Heart left ventricle (tissue), 16 donors: Measurements from ENCODE around the gene KCNMA1. TPM values are rescaled to one million over a fixed set of nuclear protein-coding genes. Genes with fewer than 3 reads are reported as not detected.

Source experiments
- ATAC-seq, 4 donors: fragments of 200-7000 bp; cut with Tn5 transposase; one replicate each; pipeline ENCODE4 v1.9.1; 2020 to 2022; ENCODE audit warnings: moderate library complexity in 4 of 4, mild to moderate bottlenecking in 3 of 4, moderate number of reproducible peaks in 1 of 4
- DNase-seq, 5 donors: peaks; one replicate each; pipeline ENCODE4 v3.0.0-alpha.2; 2020
- H3K27ac ChIP-seq, 12 donors: fragments of 200-600 bp; sonication (generic) in 4 of 12; one replicate each; pipeline versions ENCODE4 v1.5.0 to v1.8.0; 2016 to 2022; ENCODE audit warnings: mild to moderate bottlenecking in 2 of 12
- H3K27me3 ChIP-seq, 9 donors: fragments of 200-600 bp; sonication (generic) in 2 of 9; one replicate each; pipeline versions ENCODE4 v1.5.1 to v1.8.0; 2016 to 2022; ENCODE audit warnings: mild to moderate bottlenecking in 3 of 9
- H3K36me3 ChIP-seq, 9 donors: fragments of 200-600 bp; sonication (generic) in 2 of 9; one replicate each; pipeline versions ENCODE4 v1.5.0 to v1.8.0; 2018 to 2022; ENCODE audit warnings: mild to moderate bottlenecking in 2 of 9
- H3K4me1 ChIP-seq, 12 donors: fragments of 200-600 bp; sonication (generic) in 4 of 12; one replicate each; pipeline versions ENCODE4 v1.5.0 to v1.8.0; 2016 to 2022; ENCODE audit warnings: mild to moderate bottlenecking in 3 of 12
- H3K4me3 ChIP-seq, 12 donors: fragments of 200-600 bp; sonication (generic) in 4 of 12; one replicate each; pipeline versions ENCODE4 v1.5.0 to v1.8.0; 2017 to 2022; ENCODE audit warnings: mild to moderate bottlenecking in 9 of 12, moderate library complexity in 4 of 12
- H3K9me3 ChIP-seq, 12 donors: fragments of 200-600 bp; sonication (generic) in 4 of 12; one replicate each; pipeline versions ENCODE4 v1.5.0 to v1.8.0; 2016 to 2022; ENCODE audit warnings: mild to moderate bottlenecking in 1 of 12
- CTCF ChIP-seq, 12 donors: fragments of 200-600 bp; sonication (generic) in 4 of 12; IDR thresholded peaks; one replicate each; pipeline versions ENCODE4 v1.5.0 to v1.8.0; 2018 to 2022; ENCODE audit warnings: antibody characterized with exemption in 12 of 12, mild to moderate bottlenecking in 5 of 12
- POLR2A ChIP-seq, 2 donors: fragments of 450-650 bp; IDR thresholded peaks; one replicate each; pipeline ENCODE4 v1.6.1; 2017; ENCODE audit warnings: antibody characterized with exemption in 2 of 2, mild to moderate bottlenecking in 2 of 2, moderate library complexity in 2 of 2
- WGBS, 4 donors: extraction: QIAGEN DNeasy Blood & Tissue Kit in 2 of 4; methylation state at CpG; one replicate each; pipeline versions ENCODE4 v1.1.5 to v1.1.7; 2013 to 2018; 5-methylcytosine and 5-hydroxymethylcytosine counted together
- intact Hi-C, 10 donors: fragments of 100-400 bp; cut with DNase I; formaldehyde crosslinking; loops; one replicate each; pipeline versions ENCODE4 v1.11.1 to v1.14.2; 2022
- polyA plus RNA-seq, 2 donors: library from polyadenylated mRNA; stranded (reverse); fragments of 200-250 nt; gene quantifications; one replicate each; pipeline ENCODE4 v1.2.3, GENCODE V29; 2013
- total RNA-seq, 9 donors: library from RNA; depleted of rRNA in 2 of 9; stranded (reverse); fragments of >200 nt in 2 of 9; fragmentation: NEBNext Ultra II Directional in 3 of 9; extraction: Animal tissue kit (Norgen Biotek cat#: 25700) in 3 of 9; gene quantifications; one replicate each; pipeline versions ENCODE4 v1.1.0 to v1.2.4, GENCODE V29; 2016 to 2023
- donor health status: ischemic (EF 13 %, LVEDD 7.1; RV severe dilation, severe dysfunction).
- donor health status: healthy with polysubstance abuse.
- donor health status: DM: no; HTN: yes; CAD: no.
- donor health status: DM: no; HTN: no; CAD: no.
- donor health status: ischemic (EF 25% LVEDD 6.9; RV normal size, moderate dysfunction).
- donor health status: ischemic (EF 25% LVEDD 5.7; RV mildly dilated, moderate dysfunction).
- donor health status: healthy.
- donor health status: DM: yes; HTN: yes; CAD: no.
- donor health status: ischemic (EF 35%, LVEDD 5.7; RV mildly dilated, moderate dysfunction).
- donor health status: nonischemic (EF 11% LVEDD 7.7; RV severe dilation, severe dysfunction).
- donor health status: DM: yes; HTN: yes; CAD: no.
- donor health status: PGD.
- donor health status: ischemic (EF 29% LVEDD 5.4; RV normal size, mild dysfunction).
- donor health status: nonischemic (EF 23%, LVEDD 6.1; RV moderate dilation, normal function).

Gene KCNMA1
- total and polyA plus RNA-seq, 11 donors = 0.39 to 8.7 (median 1.7) TPM

- intact Hi-C loops = no loop called here
- Histone ChIP-seq H3K4me1 (peaks cover 0 to 3% (median 0%) of the 10 kb centered on the region in 12 donors), H3K4me3 (no peak overlapping the region), H3K36me3 (no peaks in the 10 kb centered on the region), H3K27ac (peak overlapping the region in 1 of 12 donors; percentile 44), H3K9me3 (no peaks in the 10 kb centered on the region), H3K27me3 (peaks cover 0 to 6% (median 0%) of the 10 kb centered on the region in 9 donors)
- 57 to 82% (median 71%) methylated on average over 3 of the region's 3 CpGs for WGBS, 4 donors
- peak in 1 of 5 donors; percentile 38 for DNase-seq
- TF ChIP-seq POLR2A (IDR thresholded peaks at IDR 0.05) (no peak), CTCF (IDR thresholded peaks at IDR 0.05) (peak in 6 of 12 donors; percentile 29 to 57 (median 38))
- peak in 1 of 4 donors; percentile 67 for ATAC-seq
These were observed 208.8 kb downstream of the KCNMA1 start for GRCh38 chr10:77428691-77429395.

- DNase-seq (no peak), ATAC-seq (no peak)
- Histone ChIP-seq H3K4me1 (peaks cover 0 to 17% (median 0%) of the 10 kb centered on the region in 12 donors), H3K27me3 (peaks cover 0 to 6% (median 0%) of the 10 kb centered on the region in 9 donors), H3K36me3 (no peaks in the 10 kb centered on the region), H3K27ac (no peak overlapping the region), H3K4me3 (no peak overlapping the region), H3K9me3 (no peaks in the 10 kb centered on the region)
- intact Hi-C loops = no loop called here
- TF ChIP-seq CTCF (IDR thresholded peaks at IDR 0.05) = no peak
- TF ChIP-seq POLR2A (IDR thresholded peaks at IDR 0.05) = no peak
These were observed 213.4 kb downstream of the KCNMA1 start for GRCh38 chr10:77424257-77424656.

GRCh38 chr10:77422491-77423338 is 214.9 kb downstream of the KCNMA1 start:
- 48 to 61% (median 56%) methylated on average over 5 of the region's 5 CpGs for WGBS, 4 donors
- no peak for DNase-seq
- intact Hi-C loops = no loop called here
- no peaks in the 10 kb centered on the region for H3K36me3 ChIP-seq
- H3K9me3 ChIP-seq = no peaks in the 10 kb centered on the region
- peak in 1 of 4 donors; percentile 55 for ATAC-seq
- H3K27ac ChIP-seq = peak overlapping the region in 2 of 12 donors; percentile 35 to 46
- no peaks in the 10 kb centered on the region for H3K27me3 ChIP-seq
- H3K4me3 ChIP-seq = no peak overlapping the region
- peaks cover 0 to 24% (median 0%) of the 10 kb centered on the region in 12 donors for H3K4me1 ChIP-seq
- TF ChIP-seq CTCF (IDR thresholded peaks at IDR 0.05) (no peak), POLR2A (IDR thresholded peaks at IDR 0.05) (no peak)

GRCh38 chr10:77421591-77421990 is 216.0 kb downstream of the KCNMA1 start:
- H3K4me1 ChIP-seq = peaks cover 0 to 29% (median 0%) of the 10 kb centered on the region in 12 donors
- no peak for ATAC-seq
- TF ChIP-seq CTCF (IDR thresholded peaks at IDR 0.05) = no peak
- TF ChIP-seq POLR2A (IDR thresholded peaks at IDR 0.05) = no peak
- no peaks in the 10 kb centered on the region for H3K36me3 ChIP-seq
- H3K9me3 ChIP-seq = no peaks in the 10 kb centered on the region
- no peak overlapping the region for H3K4me3 ChIP-seq
- H3K27me3 ChIP-seq = no peaks in the 10 kb centered on the region
- no peak for DNase-seq
- 88 to 91% (median 89%) methylated on average over 4 of the region's 4 CpGs for WGBS, 4 donors
- intact Hi-C loops = no loop called here
- H3K27ac ChIP-seq = peak overlapping the region in 1 of 12 donors; percentile 35
